Testis (tissue), 3 donors: ENCODE results near the gene SH3TC1. TPM values are rescaled to one million over a fixed set of nuclear protein-coding genes. Genes with fewer than 3 reads are reported as not detected.

Experiments
- DNase-seq: peaks from one replicate; pipeline ENCODE4 v3.0.0-alpha.2; 2019
- H3K27ac ChIP-seq, 2 donors: fragments of 200-600 bp; sonication (generic); one replicate each; pipeline ENCODE4 v1.5.1; 2019
- H3K27me3 ChIP-seq: fragments of 200-600 bp; sonication (generic); one replicate; pipeline ENCODE4 v1.5.1; 2019
- H3K36me3 ChIP-seq: fragments of 200-600 bp; sonication (generic); one replicate; pipeline ENCODE4 v1.5.1; 2017; ENCODE audit warnings: low read depth; ENCODE audit errors: missing control alignments
- H3K4me1 ChIP-seq: fragments of 200-600 bp; sonication (generic); one replicate; pipeline ENCODE4 v1.5.1; 2019
- H3K4me3 ChIP-seq, 2 donors: fragments of 200-600 bp; sonication (generic); one replicate each; pipeline ENCODE4 v1.5.1; 2017 to 2019
- H3K9me3 ChIP-seq: fragments of 200-600 bp; sonication (generic); one replicate; pipeline ENCODE4 v1.5.1; 2017
- POLR2A ChIP-seq: fragments of 450-650 bp; IDR thresholded peaks from one replicate; pipeline ENCODE4 v1.6.1; 2017; ENCODE audit warnings: antibody characterized with exemption, mild to moderate bottlenecking, moderate library complexity
- WGBS, 2 donors: methylation state at CpG; one replicate each; pipeline ENCODE4 v1.1.5; 2018; 5-methylcytosine and 5-hydroxymethylcytosine counted together
- intact Hi-C: fragments of 100-400 bp; cut with DNase I; formaldehyde crosslinking; loops from one replicate; pipeline ENCODE4 v1.15.1; 2023; ENCODE audit warnings: low total_unique reads
- polyA plus RNA-seq: library from polyadenylated mRNA; stranded (reverse); fragments of 350-450 nt; fragmentation: Illumina TruSeq; extraction: RNeasy Lipid Tissue Mini Kit (QIAGEN cat#74804); gene quantifications from one replicate; pipeline ENCODE4 v1.2.3, GENCODE V29; 2014; ENCODE audit warnings: low read depth, low replicate concordance; ENCODE audit not compliant: insufficient read depth
- total RNA-seq, 2 donors: library from RNA; depleted of rRNA; stranded (reverse); fragments of >200 nt; gene quantifications; one replicate each; pipeline ENCODE4 v1.2.3, GENCODE V29; 2016
- TF ChIP-seq, protein P1 (sequence below), 3 experiments: fragments of 450-650 bp in 2 of 3; fragments of 200-600 bp in 1 of 3; sonication (generic) in 1 of 3; IDR thresholded peaks; one replicate each; pipeline ENCODE4 v1.5.1; 2016 to 2019; ENCODE audit warnings: antibody characterized with exemption in 3 of 3, mild to moderate bottlenecking in 2 of 3, moderate library complexity in 1 of 3

The SH3TC1 gene
- total and polyA plus RNA-seq, 3 donors from 2014 or later: 3.2 to 12.6 (median 4.0) TPM

- no peaks in the 10 kb centered on the region for H3K9me3 ChIP-seq
- no peak overlapping the region for H3K27ac ChIP-seq
- no peaks in the 10 kb centered on the region for H3K27me3 ChIP-seq
- H3K4me3 ChIP-seq: no peak overlapping the region
- 88 to 92% methylated on average over 12 to 23 of the region's 23 CpGs for WGBS, 2 donors
- H3K4me1 ChIP-seq: no peaks in the 10 kb centered on the region
- TF ChIP-seq POLR2A: no peak
- TF ChIP-seq, protein P1, sequence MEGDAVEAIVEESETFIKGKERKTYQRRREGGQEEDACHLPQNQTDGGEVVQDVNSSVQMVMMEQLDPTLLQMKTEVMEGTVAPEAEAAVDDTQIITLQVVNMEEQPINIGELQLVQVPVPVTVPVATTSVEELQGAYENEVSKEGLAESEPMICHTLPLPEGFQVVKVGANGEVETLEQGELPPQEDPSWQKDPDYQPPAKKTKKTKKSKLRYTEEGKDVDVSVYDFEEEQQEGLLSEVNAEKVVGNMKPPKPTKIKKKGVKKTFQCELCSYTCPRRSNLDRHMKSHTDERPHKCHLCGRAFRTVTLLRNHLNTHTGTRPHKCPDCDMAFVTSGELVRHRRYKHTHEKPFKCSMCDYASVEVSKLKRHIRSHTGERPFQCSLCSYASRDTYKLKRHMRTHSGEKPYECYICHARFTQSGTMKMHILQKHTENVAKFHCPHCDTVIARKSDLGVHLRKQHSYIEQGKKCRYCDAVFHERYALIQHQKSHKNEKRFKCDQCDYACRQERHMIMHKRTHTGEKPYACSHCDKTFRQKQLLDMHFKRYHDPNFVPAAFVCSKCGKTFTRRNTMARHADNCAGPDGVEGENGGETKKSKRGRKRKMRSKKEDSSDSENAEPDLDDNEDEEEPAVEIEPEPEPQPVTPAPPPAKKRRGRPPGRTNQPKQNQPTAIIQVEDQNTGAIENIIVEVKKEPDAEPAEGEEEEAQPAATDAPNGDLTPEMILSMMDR (IDR thresholded peaks at IDR 0.05): no peak
- intact Hi-C loops: no loop called here
- DNase-seq: no peak
- H3K36me3 ChIP-seq: no peaks in the 10 kb centered on the region
Measured at GRCh38 chr4:8215641-8216442, 16.8 kb downstream of the SH3TC1 start.

DNA sequence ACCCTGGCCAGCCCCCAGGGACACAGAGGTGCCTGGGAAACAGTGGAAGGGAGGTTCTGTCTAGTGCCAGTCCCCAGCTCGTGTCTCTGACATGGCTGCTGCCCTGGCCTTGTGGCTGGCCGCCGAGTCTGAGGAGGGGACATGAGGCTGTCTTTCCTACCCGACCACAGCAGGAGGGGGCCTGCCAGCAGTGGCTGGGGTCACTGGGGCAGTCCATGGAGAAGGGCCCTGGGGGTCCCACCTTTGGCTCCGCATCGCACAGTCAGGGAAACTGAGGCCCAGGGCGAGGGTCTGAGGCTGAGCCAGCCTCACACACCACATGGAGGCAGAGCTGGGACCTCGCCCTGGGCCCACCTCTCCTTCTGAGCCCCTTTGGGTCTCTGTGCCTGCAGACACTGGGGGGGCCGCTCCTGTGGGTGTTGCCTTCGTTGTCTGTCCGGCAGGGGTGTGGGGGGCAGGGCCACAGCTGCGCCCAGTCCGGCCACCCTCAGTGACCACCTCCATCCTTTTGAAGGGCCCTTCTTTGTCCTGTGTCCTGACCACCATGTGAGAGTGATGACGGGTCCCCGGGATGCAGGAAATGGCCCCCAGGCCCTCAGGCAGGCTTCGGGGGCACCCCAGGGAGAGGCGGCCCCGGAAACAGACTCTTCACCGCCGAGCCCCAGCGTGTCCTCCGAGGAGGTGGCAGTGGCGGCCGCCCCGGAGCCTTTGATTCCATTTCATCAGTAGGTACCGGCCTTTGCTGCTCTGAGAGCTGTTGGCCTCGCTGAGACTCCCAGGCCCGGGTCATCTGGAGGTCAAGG lies 17.6 kb downstream of the SH3TC1 start:
- H3K27me3 ChIP-seq: no peaks in the 10 kb centered on the region
- no peaks in the 10 kb centered on the region for H3K9me3 ChIP-seq
- intact Hi-C loops: no loop called here
- no peaks in the 10 kb centered on the region for H3K4me1 ChIP-seq
- no peaks in the 10 kb centered on the region for H3K36me3 ChIP-seq
- H3K4me3 ChIP-seq: no peak overlapping the region
- 79 to 85% methylated on average over 2 to 28 of the region's 28 CpGs for WGBS, 2 donors
- TF ChIP-seq POLR2A: no peak
- TF ChIP-seq, protein P1 (IDR thresholded peaks at IDR 0.05): no peak
- no peak overlapping the region for H3K27ac ChIP-seq
- DNase-seq: no peak

DNA sequence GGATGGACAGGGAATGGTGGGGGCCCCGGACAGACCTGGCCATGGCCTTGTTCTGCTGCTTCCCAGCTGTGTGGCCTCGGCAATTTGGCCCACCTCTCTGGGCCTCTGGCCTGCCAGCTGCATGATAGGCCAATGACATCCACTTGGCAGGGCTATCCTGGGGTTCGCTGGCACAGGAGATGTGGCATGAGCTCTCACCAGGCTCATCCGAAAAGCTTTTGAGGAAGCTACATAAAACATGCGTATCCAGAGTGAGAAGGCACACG lies 18.1 kb downstream of the SH3TC1 start:
- DNase-seq: no peak
- H3K9me3 ChIP-seq: no peaks in the 10 kb centered on the region
- H3K27me3 ChIP-seq: no peaks in the 10 kb centered on the region
- 74 to 85% methylated on average over 6 of the region's 6 CpGs for WGBS, 2 donors
- no peaks in the 10 kb centered on the region for H3K4me1 ChIP-seq
- no peaks in the 10 kb centered on the region for H3K36me3 ChIP-seq
- H3K27ac ChIP-seq: no peak overlapping the region
- TF ChIP-seq POLR2A: no peak
- TF ChIP-seq, protein P1 (IDR thresholded peaks at IDR 0.05): no peak
- intact Hi-C loops: no loop called here
- no peak overlapping the region for H3K4me3 ChIP-seq

DNA sequence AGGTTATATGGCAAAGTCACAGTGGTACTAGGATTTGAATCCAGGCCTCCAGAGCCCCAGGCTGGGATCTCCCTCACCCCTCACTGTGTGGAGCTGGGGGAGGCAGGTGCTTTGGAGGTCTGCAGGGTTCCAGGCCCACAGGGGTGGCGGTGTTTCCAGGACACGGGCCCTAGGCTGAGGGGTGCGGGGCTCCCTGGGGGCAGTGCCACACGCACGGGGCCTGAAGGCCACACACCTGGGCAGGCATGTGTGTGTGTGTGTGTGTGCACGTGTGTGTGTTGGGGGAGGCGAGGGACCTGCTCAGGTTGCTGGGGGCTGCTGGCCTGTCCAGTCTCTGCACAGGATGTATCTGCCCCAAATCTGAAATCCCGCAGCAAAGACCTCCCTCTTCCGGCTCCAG lies 18.8 kb downstream of the SH3TC1 start:
- H3K9me3 ChIP-seq: no peaks in the 10 kb centered on the region
- no peak overlapping the region for H3K4me3 ChIP-seq
- H3K4me1 ChIP-seq: no peaks in the 10 kb centered on the region
- WGBS, 2 donors: 80 to 81% methylated on average over 8 to 9 of the region's 9 CpGs
- no peak overlapping the region for H3K27ac ChIP-seq
- intact Hi-C loops: no loop called here
- DNase-seq: no peak
- no peaks in the 10 kb centered on the region for H3K36me3 ChIP-seq
- TF ChIP-seq, protein P1 (IDR thresholded peaks at IDR 0.05): no peak
- TF ChIP-seq POLR2A: no peak
- no peaks in the 10 kb centered on the region for H3K27me3 ChIP-seq
